ENCODE data around the gene BRD7.

DNA sequence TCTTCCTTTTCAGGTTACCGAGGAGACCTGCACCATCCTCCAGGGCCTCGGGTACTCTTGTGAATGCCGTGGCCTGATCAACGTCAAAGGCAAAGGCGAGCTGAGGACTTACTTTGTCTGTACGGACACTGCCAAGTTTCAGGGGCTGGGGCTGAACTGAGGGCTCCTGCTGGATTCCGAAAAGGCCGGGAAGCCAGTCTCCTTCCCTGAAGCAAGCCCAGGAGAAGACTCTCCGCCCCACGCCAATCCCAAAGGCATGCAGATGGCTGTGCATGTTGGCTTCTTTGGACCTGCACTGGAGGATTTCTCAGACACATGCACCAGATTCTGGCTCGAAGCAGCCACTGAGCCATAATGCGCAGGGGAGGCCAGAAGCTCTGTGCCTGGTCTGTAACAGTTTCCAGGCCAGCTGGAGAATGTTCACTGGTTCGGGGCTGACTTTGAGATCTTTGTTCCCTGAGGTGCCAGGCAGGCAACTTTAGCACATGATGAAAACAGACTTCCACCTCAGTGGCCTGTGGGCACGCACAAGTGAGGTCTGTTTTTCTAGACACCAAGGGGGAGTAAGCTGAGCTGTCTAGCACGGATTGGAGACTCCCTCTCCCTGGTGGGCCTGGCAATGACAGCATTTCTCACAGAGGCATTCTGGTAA is 53.3 kb downstream of the BRD7 start:
- TF ChIP-seq, protein P1, sequence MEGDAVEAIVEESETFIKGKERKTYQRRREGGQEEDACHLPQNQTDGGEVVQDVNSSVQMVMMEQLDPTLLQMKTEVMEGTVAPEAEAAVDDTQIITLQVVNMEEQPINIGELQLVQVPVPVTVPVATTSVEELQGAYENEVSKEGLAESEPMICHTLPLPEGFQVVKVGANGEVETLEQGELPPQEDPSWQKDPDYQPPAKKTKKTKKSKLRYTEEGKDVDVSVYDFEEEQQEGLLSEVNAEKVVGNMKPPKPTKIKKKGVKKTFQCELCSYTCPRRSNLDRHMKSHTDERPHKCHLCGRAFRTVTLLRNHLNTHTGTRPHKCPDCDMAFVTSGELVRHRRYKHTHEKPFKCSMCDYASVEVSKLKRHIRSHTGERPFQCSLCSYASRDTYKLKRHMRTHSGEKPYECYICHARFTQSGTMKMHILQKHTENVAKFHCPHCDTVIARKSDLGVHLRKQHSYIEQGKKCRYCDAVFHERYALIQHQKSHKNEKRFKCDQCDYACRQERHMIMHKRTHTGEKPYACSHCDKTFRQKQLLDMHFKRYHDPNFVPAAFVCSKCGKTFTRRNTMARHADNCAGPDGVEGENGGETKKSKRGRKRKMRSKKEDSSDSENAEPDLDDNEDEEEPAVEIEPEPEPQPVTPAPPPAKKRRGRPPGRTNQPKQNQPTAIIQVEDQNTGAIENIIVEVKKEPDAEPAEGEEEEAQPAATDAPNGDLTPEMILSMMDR (IDR thresholded peaks at IDR 0.05), result no peak
- TF ChIP-seq POLR2A (IDR thresholded peaks at IDR 0.05), result no peak

All from testis (tissue), 2 donors.